H9 (cell line): Measurements from ENCODE around the gene HECW1. TPM values are rescaled to one million over a fixed set of nuclear protein-coding genes. Genes with fewer than 3 reads are reported as not detected.

Experiments
- DNase-seq: peaks from one replicate; pipeline ENCODE4 v3.0.0-alpha.2; 2017
- H2AFZ ChIP-seq: one replicate; pipeline ENCODE4 v1.6.1; 2013; ENCODE audit warnings: mild to moderate bottlenecking, low read length, control low read depth, moderate library complexity
- H2AK5ac ChIP-seq: 2 replicates; pipeline ENCODE4 v1.6.1; 2013; ENCODE audit warnings: low read length, control low read depth, mixed read lengths; ENCODE audit not compliant: insufficient read length
- H2BK120ac ChIP-seq: one replicate; pipeline ENCODE4 v1.6.1; 2013; ENCODE audit warnings: low read depth, mild to moderate bottlenecking, low read length, control low read depth, inconsistent platforms; ENCODE audit not compliant: poor library complexity, severe bottlenecking
- H2BK12ac ChIP-seq: 2 replicates; pipeline ENCODE4 v1.6.1; 2013; ENCODE audit warnings: low read length, control low read depth, mixed read lengths, low read depth; ENCODE audit not compliant: insufficient read length
- H2BK15ac ChIP-seq: 2 replicates; pipeline ENCODE4 v1.6.1; 2013; ENCODE audit warnings: low read depth, low read length, control low read depth
- H2BK20ac ChIP-seq: one replicate; pipeline ENCODE4 v1.6.1; 2013; ENCODE audit warnings: low read depth, mild to moderate bottlenecking, low read length, control low read depth, inconsistent platforms; ENCODE audit not compliant: poor library complexity, severe bottlenecking
- H2BK5ac ChIP-seq: 2 replicates; pipeline ENCODE4 v1.6.1; 2013; ENCODE audit warnings: low read length, control low read depth, mixed read lengths; ENCODE audit not compliant: insufficient read length
- H3K14ac ChIP-seq: 2 replicates; pipeline ENCODE4 v1.6.1; 2013; ENCODE audit warnings: low read length, control low read depth; ENCODE audit not compliant: insufficient read depth
- H3K18ac ChIP-seq: 2 replicates; pipeline ENCODE4 v1.6.1; 2013; ENCODE audit warnings: low read depth, mild to moderate bottlenecking, mixed read lengths, low read length, control low read depth; ENCODE audit not compliant: insufficient read length
- H3K23ac ChIP-seq: 2 replicates; pipeline ENCODE4 v1.6.1; 2013; ENCODE audit warnings: low read length, control low read depth, mixed read lengths, low read depth; ENCODE audit not compliant: insufficient read length
- H3K23me2 ChIP-seq: 2 replicates; pipeline ENCODE4 v1.6.1; 2013; ENCODE audit warnings: low read depth, mild to moderate bottlenecking, mixed read lengths, low read length, control low read depth; ENCODE audit not compliant: insufficient read length, poor library complexity, severe bottlenecking
- H3K27ac ChIP-seq: 2 replicates; pipeline ENCODE4 v1.5.1; 2013; ENCODE audit warnings: low read length, control low read depth, mixed read lengths, low read depth; ENCODE audit not compliant: insufficient read length
- H3K27me3 ChIP-seq: 2 replicates; pipeline ENCODE4 v1.6.1; 2013; ENCODE audit warnings: low read length, control low read depth, inconsistent platforms; ENCODE audit not compliant: insufficient read depth
- H3K4ac ChIP-seq: 2 replicates; pipeline ENCODE4 v1.6.1; 2013; ENCODE audit warnings: low read depth, mild to moderate bottlenecking, control low read depth, inconsistent platforms, low read length, moderate library complexity
- H3K4me1 ChIP-seq: 2 replicates; pipeline ENCODE4 v1.6.1; 2013; ENCODE audit warnings: low read length, control low read depth, inconsistent platforms; ENCODE audit not compliant: insufficient read depth
- H3K4me2 ChIP-seq: 2 replicates; pipeline ENCODE4 v1.6.1; 2013; ENCODE audit warnings: low read length, control low read depth, mixed read lengths; ENCODE audit not compliant: insufficient read length, insufficient read depth
- H3K56ac ChIP-seq: 2 replicates; pipeline ENCODE4 v1.6.1; 2013; ENCODE audit warnings: low read depth, mild to moderate bottlenecking, mixed read lengths, low read length, control low read depth; ENCODE audit not compliant: insufficient read length
- H3K79me1 ChIP-seq: 2 replicates; pipeline ENCODE4 v1.6.1; 2013; ENCODE audit warnings: low read depth, mild to moderate bottlenecking, moderate library complexity, low read length, control low read depth, inconsistent platforms; ENCODE audit not compliant: insufficient read depth, poor library complexity, severe bottlenecking
- H3K79me2 ChIP-seq: 2 replicates; pipeline ENCODE4 v1.6.1; 2013; ENCODE audit warnings: low read length, control low read depth, inconsistent platforms; ENCODE audit not compliant: insufficient read depth
- H3K9ac ChIP-seq: 2 replicates; pipeline ENCODE4 v1.6.1; 2013; ENCODE audit warnings: low read length, control low read depth, mixed read lengths; ENCODE audit not compliant: insufficient read length; ENCODE audit errors: extremely low read depth
- H3K9me3 ChIP-seq: one replicate; pipeline ENCODE4 v1.6.1; 2013; ENCODE audit warnings: low read depth, low read length, inconsistent platforms; ENCODE audit not compliant: control insufficient read depth
- H3T11ph ChIP-seq: one replicate; pipeline ENCODE4 v1.6.1; 2013; ENCODE audit warnings: mild to moderate bottlenecking, low read length, control low read depth, inconsistent platforms
- H4K20me1 ChIP-seq: one replicate; pipeline ENCODE4 v1.6.1; 2013; ENCODE audit not compliant: control insufficient read depth, insufficient read length, insufficient read depth
- H4K5ac ChIP-seq: 2 replicates; pipeline ENCODE4 v1.6.1; 2013; ENCODE audit warnings: low read depth, mild to moderate bottlenecking, mixed read lengths, low read length, control low read depth; ENCODE audit not compliant: insufficient read length
- H4K8ac ChIP-seq: replicated peaks from 2 replicates; pipeline ENCODE4 v1.6.1; 2013; ENCODE audit warnings: low read length, control low read depth, mixed read lengths, low read depth; ENCODE audit not compliant: insufficient read length
- H4K91ac ChIP-seq: 2 replicates; pipeline ENCODE4 v1.6.1; 2013; ENCODE audit warnings: low read depth, mild to moderate bottlenecking, moderate library complexity, mixed read lengths, low read length, control low read depth; ENCODE audit not compliant: insufficient read length
- H3K27ac Mint-ChIP-seq, 3 experiments: 2 replicates in 2 of 3; 3 replicates in 1 of 3; pipeline ENCODE4 v1.8.0; 2020 to 2021; ENCODE audit warnings: mixed read lengths in 3 of 3, mild to moderate bottlenecking in 1 of 3, moderate library complexity in 1 of 3
- H3K27me3 Mint-ChIP-seq: 2 replicates; pipeline ENCODE4 v1.8.0; 2021; ENCODE audit warnings: low read depth, mild to moderate bottlenecking, moderate library complexity, mixed read lengths
- H3K36me3 Mint-ChIP-seq, 3 experiments: 2 replicates in 2 of 3; 3 replicates in 1 of 3; pipeline ENCODE4 v1.8.0; 2020 to 2021; ENCODE audit warnings: low read depth in 3 of 3, mixed read lengths in 3 of 3; ENCODE audit not compliant: insufficient read depth in 1 of 3
- H3K4me1 Mint-ChIP-seq, 2 experiments: 2 replicates each; pipeline ENCODE4 v1.8.0; 2020; ENCODE audit warnings: mixed read lengths in 2 of 2
- H3K4me3 Mint-ChIP-seq, 2 experiments: 2 replicates in 1 of 2; 3 replicates in 1 of 2; pipeline ENCODE4 v1.8.0; 2020 to 2021; ENCODE audit warnings: mild to moderate bottlenecking in 2 of 2, mixed read lengths in 2 of 2, moderate library complexity in 1 of 2
- H3K9me3 Mint-ChIP-seq, 2 experiments: 2 replicates in 1 of 2; 3 replicates in 1 of 2; pipeline ENCODE4 v1.8.0; 2020; ENCODE audit warnings: mild to moderate bottlenecking in 2 of 2, mixed read lengths in 2 of 2, moderate library complexity in 1 of 2
- WGBS: extraction: QIAGEN DNeasy Blood & Tissue Kit; methylation state at CpG from one replicate; pipeline ENCODE4 v1.1.7; 2013; ENCODE audit warnings: missing lambda C conversion rate, low lambda C conversion rate, mixed read lengths; ENCODE audit not compliant: insufficient read length; ENCODE audit errors: extremely low coverage; 5-methylcytosine and 5-hydroxymethylcytosine counted together
- total RNA-seq: library from RNA; stranded (reverse); gene quantifications from 2 replicates; pipeline ENCODE4 v1.2.1, GENCODE V29; 2021
- TF ChIP-seq, protein P1 (sequence below): fragments of 200-600 bp; sonication (generic); conservative IDR thresholded peaks from 3 replicates; pipeline ENCODE4 v1.8.0; 2021; ENCODE audit warnings: antibody characterized with exemption, mild to moderate bottlenecking

The HECW1 gene
- total RNA-seq, 1 experiment from 2014 or later: 5.0 TPM

DNA sequence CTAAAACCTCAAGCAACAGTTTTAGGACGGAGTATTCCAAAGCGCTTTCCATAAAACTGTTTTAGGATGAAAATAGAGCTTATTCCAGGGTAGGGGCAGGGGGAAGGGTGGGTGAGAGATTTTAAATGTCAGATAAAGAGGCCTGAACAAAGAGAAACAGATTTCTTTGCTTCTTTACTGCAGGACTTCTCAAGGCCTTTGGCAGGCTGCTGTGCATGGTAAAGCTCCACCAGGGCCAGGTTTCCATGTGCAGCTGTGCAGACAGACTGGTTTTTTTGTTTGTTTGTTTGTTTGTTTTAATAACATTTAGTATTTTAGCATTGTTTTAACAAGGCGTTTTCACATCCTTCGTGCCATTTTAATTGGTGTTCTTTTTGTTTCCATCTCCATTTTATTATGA, 26.3 kb downstream of the HECW1 start:
- Histone ChIP-seq H4K20me1 (no peaks in the 10 kb centered on the region), H3K79me2 (peaks cover 2% of the 10 kb centered on the region; the same call in 1 of the 2 replicates), H4K5ac (no peak overlapping the region), H3K79me1 (no peaks in the 10 kb centered on the region), H3K23me2 (no peaks in the 10 kb centered on the region), H2BK15ac (no peak overlapping the region), H3K27ac (peak overlapping the region; percentile 78), H2BK5ac (no peak overlapping the region), H3T11ph (no peak overlapping the region), H3K23ac (no peak overlapping the region), H3K4me2 (no peak overlapping the region), H3K9me3 (no peaks in the 10 kb centered on the region), H3K14ac (no peak overlapping the region), H2AK5ac (no peak overlapping the region), H4K8ac (no peak overlapping the region), H3K4me1 (peaks cover 17% of the 10 kb centered on the region; the same call in 1 of the 2 replicates), H2BK20ac (peak overlapping the region; percentile 26), H3K9ac (no peak overlapping the region), H4K91ac (no peak overlapping the region), H3K56ac (no peak overlapping the region), H2AFZ (no peak overlapping the region), H3K27me3 (no peaks in the 10 kb centered on the region), H2BK120ac (no peak overlapping the region), H3K18ac (no peak overlapping the region), H3K4ac (no peak overlapping the region), H2BK12ac (no peak overlapping the region)
- Mint-ChIP-seq H3K36me3 (peaks cover 0 to under 1% (median 0%) of the 10 kb centered on the region in 3 experiments; a peak in 1 of 7 replicates), H3K4me1 (peaks cover 58 to 59% of the 10 kb centered on the region in 2 experiments), H3K27me3 (peaks cover 1% of the 10 kb centered on the region), H3K9me3 (no peaks in the 10 kb centered on the region; a peak in 2 of 5 replicates), H3K4me3 (no peak overlapping the region; a peak in 1 of 5 replicates), H3K27ac (peak overlapping the region; percentile 52 to 97 (median 74); a peak in 5 of 7 replicates)
- no CpG with 5 or more reads among the region's 4 CpGs for WGBS
- no peak for DNase-seq
- TF ChIP-seq, protein P1, sequence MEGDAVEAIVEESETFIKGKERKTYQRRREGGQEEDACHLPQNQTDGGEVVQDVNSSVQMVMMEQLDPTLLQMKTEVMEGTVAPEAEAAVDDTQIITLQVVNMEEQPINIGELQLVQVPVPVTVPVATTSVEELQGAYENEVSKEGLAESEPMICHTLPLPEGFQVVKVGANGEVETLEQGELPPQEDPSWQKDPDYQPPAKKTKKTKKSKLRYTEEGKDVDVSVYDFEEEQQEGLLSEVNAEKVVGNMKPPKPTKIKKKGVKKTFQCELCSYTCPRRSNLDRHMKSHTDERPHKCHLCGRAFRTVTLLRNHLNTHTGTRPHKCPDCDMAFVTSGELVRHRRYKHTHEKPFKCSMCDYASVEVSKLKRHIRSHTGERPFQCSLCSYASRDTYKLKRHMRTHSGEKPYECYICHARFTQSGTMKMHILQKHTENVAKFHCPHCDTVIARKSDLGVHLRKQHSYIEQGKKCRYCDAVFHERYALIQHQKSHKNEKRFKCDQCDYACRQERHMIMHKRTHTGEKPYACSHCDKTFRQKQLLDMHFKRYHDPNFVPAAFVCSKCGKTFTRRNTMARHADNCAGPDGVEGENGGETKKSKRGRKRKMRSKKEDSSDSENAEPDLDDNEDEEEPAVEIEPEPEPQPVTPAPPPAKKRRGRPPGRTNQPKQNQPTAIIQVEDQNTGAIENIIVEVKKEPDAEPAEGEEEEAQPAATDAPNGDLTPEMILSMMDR: no peak
